ENCODE data around the gene ENAH. TPM values are rescaled to one million over a fixed set of nuclear protein-coding genes. Genes with fewer than 3 reads are reported as not detected.
"Not testable (repeated sequence)": the region's sequence is repeated elsewhere in the genome, so short reads cannot be mapped to it uniquely, and the experiment has no call there.

ENAH gene
- total and polyA plus RNA-seq, 2 experiments from 2014 or later, result 109 to 184 TPM

DNA sequence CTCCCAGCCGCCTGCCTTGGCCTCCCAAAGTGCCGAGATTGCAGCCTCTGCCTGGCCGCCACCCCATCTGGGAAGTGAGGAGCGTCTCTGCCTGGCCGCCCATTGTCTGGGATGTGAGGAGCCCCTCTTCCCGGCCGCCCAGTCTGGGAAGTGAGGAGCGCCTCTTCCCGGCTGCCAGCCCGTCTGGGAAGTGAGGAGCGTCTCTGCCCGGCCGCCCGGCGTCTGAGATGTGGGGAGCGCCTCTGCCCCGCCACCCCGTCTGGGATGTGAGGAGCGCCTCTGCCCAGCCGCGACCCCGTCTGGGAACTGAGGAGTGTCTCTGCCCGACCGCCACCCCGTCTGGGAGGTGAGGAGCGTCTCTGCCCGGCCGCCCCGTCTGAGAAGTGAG is 37.5 kb downstream of the ENAH start:
- peaks cover 99% of the 10 kb centered on the region for H3K79me2 ChIP-seq (replicated peaks; ENCODE audit: insufficient read depth)
- H3K27ac ChIP-seq (ENCODE audit: low read depth); H3K27me3 ChIP-seq (ENCODE audit: insufficient read depth); H3F3A ChIP-seq (replicated peaks; ENCODE audit: low read depth); DNase-seq (ENCODE audit: low spot score); H2AFZ ChIP-seq; H3K4me3 ChIP-seq; H3K4me2 ChIP-seq; ATAC-seq; H3K27ac Mint-ChIP-seq; H3K36me3 ChIP-seq (ENCODE audit: insufficient read depth); H3K4me3 Mint-ChIP-seq; H3K9me2 ChIP-seq (ENCODE audit: insufficient read depth): not testable (repeated sequence)
- peaks cover 82% of the 10 kb centered on the region for H4K20me1 ChIP-seq (replicated peaks; ENCODE audit: insufficient read depth)
- peaks cover 42% of the 10 kb centered on the region for H3K36me3 Mint-ChIP-seq (ENCODE audit: low read depth)
- H3K9me3 Mint-ChIP-seq, result peaks cover 24% of the 10 kb centered on the region; the same call in 2 of the 3 replicates
- peaks cover 10% of the 10 kb centered on the region for H3K27me3 Mint-ChIP-seq (ENCODE audit: insufficient read depth, low read depth, poor library complexity)
- H3K4me1 ChIP-seq (ENCODE audit: insufficient read depth), result peaks cover 14% of the 10 kb centered on the region
- H3K4me1 Mint-ChIP-seq, result peaks cover 41% of the 10 kb centered on the region

DNA sequence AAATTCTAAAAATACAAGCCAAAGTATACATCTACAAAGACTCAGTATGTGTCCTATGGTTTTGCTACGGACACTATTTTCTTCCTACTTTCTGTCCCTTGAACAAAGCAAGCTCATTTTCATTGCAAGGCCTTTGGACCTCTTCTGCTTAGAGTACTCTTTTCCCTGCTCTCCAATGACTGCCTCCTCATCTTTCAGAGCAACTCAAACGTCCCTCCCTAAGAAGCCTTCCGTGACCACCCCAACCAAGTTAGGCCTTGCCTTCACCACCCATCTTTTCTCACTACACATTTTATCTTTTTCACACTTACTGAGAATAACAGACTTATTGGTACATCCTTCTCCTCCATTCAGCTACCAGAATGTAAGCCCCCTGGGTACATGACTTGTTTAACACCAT is 39.9 kb downstream of the ENAH start:
- Histone ChIP-seq H3K9me2 (ENCODE audit: insufficient read depth) (no peaks in the 10 kb centered on the region), H3K27me3 (ENCODE audit: insufficient read depth) (no peaks in the 10 kb centered on the region), H3K79me2 (replicated peaks; ENCODE audit: insufficient read depth) (peaks cover 99% of the 10 kb centered on the region), H3K36me3 (ENCODE audit: insufficient read depth) (no peaks in the 10 kb centered on the region), H4K20me1 (replicated peaks; ENCODE audit: insufficient read depth) (peaks cover 68% of the 10 kb centered on the region), H3K4me3 (no peak overlapping the region), H2AFZ (no peak overlapping the region), H3F3A (replicated peaks; ENCODE audit: low read depth) (0 out of 2 replicates have a peak, but pooled peaks cover 3% of the 10 kb centered on the region), H3K27ac (ENCODE audit: low read depth) (no peak overlapping the region), H3K4me1 (ENCODE audit: insufficient read depth) (peaks cover 28% of the 10 kb centered on the region), H3K4me2 (no peak overlapping the region)
- ATAC-seq (no peak), DNase-seq (ENCODE audit: low spot score) (no peak)
- Mint-ChIP-seq H3K36me3 (ENCODE audit: low read depth) (peaks cover 38% of the 10 kb centered on the region), H3K27ac (no peak overlapping the region), H3K9me3 (peaks cover 24% of the 10 kb centered on the region; the same call in 2 of the 3 replicates), H3K4me3 (no peak overlapping the region), H3K4me1 (peaks cover 48% of the 10 kb centered on the region), H3K27me3 (ENCODE audit: insufficient read depth, low read depth, poor library complexity) (peaks cover 8% of the 10 kb centered on the region)
- no peak for TF ChIP-seq CREB1 (CRISPR knock-in tag; IDR thresholded peaks at IDR 0.05; ENCODE audit: low read depth)
- no peak for TF ChIP-seq EZH2 (IDR thresholded peaks at IDR 0.05; ENCODE audit: low read depth, unreplicated experiment)
- TF ChIP-seq ZNF331 (CRISPR knock-in tag; IDR thresholded peaks at IDR 0.05; ENCODE audit: low read depth), result no peak
- no peak for TF ChIP-seq POLR2AphosphoS5 (IDR thresholded peaks at IDR 0.05; ENCODE audit: low read depth)
- no peak for TF ChIP-seq ZNF114 (CRISPR knock-in tag; IDR thresholded peaks at IDR 0.05)
- TF ChIP-seq, protein P1, sequence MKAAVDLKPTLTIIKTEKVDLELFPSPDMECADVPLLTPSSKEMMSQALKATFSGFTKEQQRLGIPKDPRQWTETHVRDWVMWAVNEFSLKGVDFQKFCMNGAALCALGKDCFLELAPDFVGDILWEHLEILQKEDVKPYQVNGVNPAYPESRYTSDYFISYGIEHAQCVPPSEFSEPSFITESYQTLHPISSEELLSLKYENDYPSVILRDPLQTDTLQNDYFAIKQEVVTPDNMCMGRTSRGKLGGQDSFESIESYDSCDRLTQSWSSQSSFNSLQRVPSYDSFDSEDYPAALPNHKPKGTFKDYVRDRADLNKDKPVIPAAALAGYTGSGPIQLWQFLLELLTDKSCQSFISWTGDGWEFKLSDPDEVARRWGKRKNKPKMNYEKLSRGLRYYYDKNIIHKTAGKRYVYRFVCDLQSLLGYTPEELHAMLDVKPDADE (IDR thresholded peaks at IDR 0.05), result no peak
- TF ChIP-seq, protein P2, sequence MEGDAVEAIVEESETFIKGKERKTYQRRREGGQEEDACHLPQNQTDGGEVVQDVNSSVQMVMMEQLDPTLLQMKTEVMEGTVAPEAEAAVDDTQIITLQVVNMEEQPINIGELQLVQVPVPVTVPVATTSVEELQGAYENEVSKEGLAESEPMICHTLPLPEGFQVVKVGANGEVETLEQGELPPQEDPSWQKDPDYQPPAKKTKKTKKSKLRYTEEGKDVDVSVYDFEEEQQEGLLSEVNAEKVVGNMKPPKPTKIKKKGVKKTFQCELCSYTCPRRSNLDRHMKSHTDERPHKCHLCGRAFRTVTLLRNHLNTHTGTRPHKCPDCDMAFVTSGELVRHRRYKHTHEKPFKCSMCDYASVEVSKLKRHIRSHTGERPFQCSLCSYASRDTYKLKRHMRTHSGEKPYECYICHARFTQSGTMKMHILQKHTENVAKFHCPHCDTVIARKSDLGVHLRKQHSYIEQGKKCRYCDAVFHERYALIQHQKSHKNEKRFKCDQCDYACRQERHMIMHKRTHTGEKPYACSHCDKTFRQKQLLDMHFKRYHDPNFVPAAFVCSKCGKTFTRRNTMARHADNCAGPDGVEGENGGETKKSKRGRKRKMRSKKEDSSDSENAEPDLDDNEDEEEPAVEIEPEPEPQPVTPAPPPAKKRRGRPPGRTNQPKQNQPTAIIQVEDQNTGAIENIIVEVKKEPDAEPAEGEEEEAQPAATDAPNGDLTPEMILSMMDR (conservative IDR thresholded peaks at IDR 0.05; ENCODE audit: low read depth in 2 of 2), result no peak
- TF ChIP-seq EZH2phosphoT487 (IDR thresholded peaks at IDR 0.05; ENCODE audit: unreplicated experiment), result no peak
- TF ChIP-seq, protein P3, sequence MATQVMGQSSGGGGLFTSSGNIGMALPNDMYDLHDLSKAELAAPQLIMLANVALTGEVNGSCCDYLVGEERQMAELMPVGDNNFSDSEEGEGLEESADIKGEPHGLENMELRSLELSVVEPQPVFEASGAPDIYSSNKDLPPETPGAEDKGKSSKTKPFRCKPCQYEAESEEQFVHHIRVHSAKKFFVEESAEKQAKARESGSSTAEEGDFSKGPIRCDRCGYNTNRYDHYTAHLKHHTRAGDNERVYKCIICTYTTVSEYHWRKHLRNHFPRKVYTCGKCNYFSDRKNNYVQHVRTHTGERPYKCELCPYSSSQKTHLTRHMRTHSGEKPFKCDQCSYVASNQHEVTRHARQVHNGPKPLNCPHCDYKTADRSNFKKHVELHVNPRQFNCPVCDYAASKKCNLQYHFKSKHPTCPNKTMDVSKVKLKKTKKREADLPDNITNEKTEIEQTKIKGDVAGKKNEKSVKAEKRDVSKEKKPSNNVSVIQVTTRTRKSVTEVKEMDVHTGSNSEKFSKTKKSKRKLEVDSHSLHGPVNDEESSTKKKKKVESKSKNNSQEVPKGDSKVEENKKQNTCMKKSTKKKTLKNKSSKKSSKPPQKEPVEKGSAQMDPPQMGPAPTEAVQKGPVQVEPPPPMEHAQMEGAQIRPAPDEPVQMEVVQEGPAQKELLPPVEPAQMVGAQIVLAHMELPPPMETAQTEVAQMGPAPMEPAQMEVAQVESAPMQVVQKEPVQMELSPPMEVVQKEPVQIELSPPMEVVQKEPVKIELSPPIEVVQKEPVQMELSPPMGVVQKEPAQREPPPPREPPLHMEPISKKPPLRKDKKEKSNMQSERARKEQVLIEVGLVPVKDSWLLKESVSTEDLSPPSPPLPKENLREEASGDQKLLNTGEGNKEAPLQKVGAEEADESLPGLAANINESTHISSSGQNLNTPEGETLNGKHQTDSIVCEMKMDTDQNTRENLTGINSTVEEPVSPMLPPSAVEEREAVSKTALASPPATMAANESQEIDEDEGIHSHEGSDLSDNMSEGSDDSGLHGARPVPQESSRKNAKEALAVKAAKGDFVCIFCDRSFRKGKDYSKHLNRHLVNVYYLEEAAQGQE (IDR thresholded peaks at IDR 0.05; ENCODE audit: unreplicated experiment), result no peak
- TF ChIP-seq NANOG (IDR thresholded peaks at IDR 0.05; ENCODE audit: borderline replicate concordance), result no peak
- no peak for TF ChIP-seq STAT1 (IDR thresholded peaks at IDR 0.05; ENCODE audit: unreplicated experiment)
